K562 (cell line): ENCODE data around the gene TNFRSF6B. TPM values are rescaled to one million over a fixed set of nuclear protein-coding genes. Genes with fewer than 3 reads are reported as not detected.

Experiments
- BDP1 ChIP-seq: IDR thresholded peaks from 3 replicates; pipeline ENCODE4 v1.6.1; 2011; ENCODE audit not compliant: insufficient read length, insufficient read depth
- CBX1 ChIP-seq: sonication (generic); IDR thresholded peaks from 2 replicates; pipeline ENCODE4 v1.6.1; 2016; ENCODE audit warnings: antibody characterized with exemption, low read depth, mild to moderate bottlenecking
- EGR1 ChIP-seq: fragments of 450-650 bp; conservative IDR thresholded peaks from 2 replicates; pipeline ENCODE4 v1.6.1; 2017; ENCODE audit warnings: mild to moderate bottlenecking
- FIP1L1 ChIP-seq: fragments of 200-400 bp; formaldehyde crosslinking; IDR thresholded peaks from 2 replicates; pipeline ENCODE4 v1.6.1; 2018; ENCODE audit warnings: mild to moderate bottlenecking, low read depth, low read length; ENCODE audit not compliant: poor library complexity, severe bottlenecking
- GATAD2A ChIP-seq: fragments of 450-650 bp; IDR thresholded peaks from 2 replicates; pipeline ENCODE4 v1.6.1; 2017
- GATAD2B ChIP-seq: fragments of 450-650 bp; IDR thresholded peaks from 2 replicates; pipeline ENCODE4 v1.6.1; 2017; ENCODE audit warnings: mild to moderate bottlenecking, borderline replicate concordance
- MEF2A ChIP-seq: IDR thresholded peaks from 2 replicates; pipeline ENCODE4 v1.6.1; 2011; ENCODE audit warnings: low read depth, mild to moderate bottlenecking, low read length, moderate library complexity; ENCODE audit not compliant: control insufficient read depth
- TBL1XR1 ChIP-seq, 2 experiments: IDR thresholded peaks; 2 replicates each; pipeline ENCODE4 v1.6.1; 2012; ENCODE audit warnings: improper control_type of control experiment in 2 of 2, low read length in 2 of 2, mild to moderate bottlenecking in 1 of 2
- ZEB2 ChIP-seq: fragments of 450-650 bp; IDR thresholded peaks from 2 replicates; pipeline ENCODE4 v1.6.1; 2016
- polyA plus RNA-seq, 8 experiments: library from polyadenylated mRNA; depleted of rRNA in 4 of 8; stranded (reverse) in 5 of 8; unstranded in 3 of 8; fragments of >200 nt; fragmentation: Nextera tagmentation in 2 of 8; fragmentation: Illumina TruSeq in 1 of 8; extraction: Ambion mirVana in 2 of 8; extraction: Trizol in 1 of 8; gene quantifications; 2 replicates each; pipeline versions ENCODE4 v1.2.1 to v1.2.3, GENCODE V29; 2011 to 2014; ENCODE audit warnings: inconsistent platforms in 1 of 8, missing spikeins in 1 of 8
- total RNA-seq, 7 experiments: library from RNA; depleted of rRNA in 6 of 7; stranded (reverse); fragments of >200 nt in 6 of 7; fragmentation: Illumina TruSeq in 2 of 7; extraction: Trizol in 2 of 7; gene quantifications; 2 replicates each; pipeline versions ENCODE4 v1.2.1 to v1.2.3, GENCODE V29; 2011 to 2021; ENCODE audit warnings: low replicate concordance in 1 of 7
- TF ChIP-seq, protein P1 (sequence below): fragments of 450-650 bp; conservative IDR thresholded peaks from 2 replicates; pipeline ENCODE4 v1.6.1; 2016; ENCODE audit warnings: missing genetic modification characterization, low read depth, mild to moderate bottlenecking, control low read depth, missing compliant biosample characterization
- TF ChIP-seq, protein P2 (sequence below): fragments of 250-450 bp; sonication (Bioruptor Pico); IDR thresholded peaks from 2 replicates; pipeline ENCODE4 v1.8.0; 2021; ENCODE audit warnings: borderline replicate concordance, mild to moderate bottlenecking, moderate library complexity; ENCODE audit not compliant: poor library complexity, severe bottlenecking
- TF ChIP-seq, protein P3 (sequence below): sonication (generic); formaldehyde crosslinking; IDR thresholded peaks from 2 replicates; pipeline ENCODE4 v1.9.0; 2022; ENCODE audit warnings: mild to moderate bottlenecking, missing genetic modification reagents
- TF ChIP-seq, protein P4 (sequence below): fragments of 450-650 bp; formaldehyde crosslinking; IDR thresholded peaks from 2 replicates; pipeline ENCODE4 v1.4.0; 2020; ENCODE audit warnings: mild to moderate bottlenecking, moderate library complexity
- TF ChIP-seq, protein P5 (sequence below): fragments of 250-450 bp; sonication (Bioruptor Pico); IDR thresholded peaks from 2 replicates; pipeline ENCODE4 v1.4.0; 2020; ENCODE audit warnings: mild to moderate bottlenecking
- TF ChIP-seq, protein P6 (sequence below), 2 experiments: IDR thresholded peaks; 2 replicates each; pipeline ENCODE4 v1.6.1; 2011; ENCODE audit warnings: borderline replicate concordance in 1 of 2, control low read depth in 1 of 2, low read depth in 1 of 2, low read length in 1 of 2, mild to moderate bottlenecking in 1 of 2, mixed read lengths in 1 of 2, moderate library complexity in 1 of 2; ENCODE audit not compliant: insufficient read depth in 1 of 2, insufficient read length in 1 of 2, poor library complexity in 1 of 2, severe bottlenecking in 1 of 2; ENCODE audit errors: extremely low read depth in 1 of 2
- TF ChIP-seq, protein P7 (sequence below): fragments of 250-450 bp; sonication (Bioruptor Pico); IDR thresholded peaks from 2 replicates; pipeline ENCODE4 v1.8.0; 2021; ENCODE audit warnings: moderate library complexity, mild to moderate bottlenecking, inconsistent platforms
- TF ChIP-seq, protein P8 (sequence below): sonication (generic); formaldehyde crosslinking; IDR thresholded peaks from 2 replicates; pipeline ENCODE4 v1.4.0; 2020; ENCODE audit warnings: mild to moderate bottlenecking, missing genetic modification reagents

Gene TNFRSF6B
- total and polyA plus RNA-seq, 9 of the 15 experiments (the other 6 are each of a cell fraction or from before 2014, with no cell fraction given), result 0.10 to 3.5 (median 0.32) TPM; not detected in 6

DNA sequence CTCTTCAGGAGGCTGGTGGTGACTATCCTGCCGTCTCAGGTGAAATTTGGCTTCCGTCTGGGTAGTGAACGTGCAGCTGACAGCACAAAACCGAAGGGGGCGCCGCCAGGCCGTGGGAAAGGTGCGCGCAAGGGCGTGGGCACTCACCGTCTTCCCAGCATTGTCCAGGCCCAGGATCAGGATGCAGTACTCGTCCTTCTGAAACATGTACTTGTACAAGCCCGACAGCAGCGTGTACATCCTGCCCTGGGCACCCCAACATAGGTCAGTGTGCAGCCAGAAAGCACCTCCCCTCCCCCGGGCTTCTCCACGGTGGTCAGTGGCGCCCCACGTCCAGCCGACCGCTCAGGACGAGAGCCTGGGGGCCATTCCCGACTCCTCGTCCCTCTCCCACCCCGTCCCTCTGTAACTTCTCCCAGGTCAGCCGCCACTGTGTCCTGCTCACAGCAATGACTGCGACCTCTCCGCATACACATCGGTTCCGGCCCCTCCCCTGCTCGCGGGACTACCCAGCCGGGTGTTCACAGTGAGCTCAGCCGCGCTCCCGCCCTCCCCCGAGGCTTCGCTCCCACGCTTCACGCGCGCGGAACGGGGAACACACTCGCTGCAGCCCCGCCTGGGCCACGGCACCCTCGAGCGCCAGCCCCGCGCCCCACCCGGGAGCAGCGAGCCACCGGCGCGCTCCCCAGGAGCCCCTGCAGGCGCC, 10.6 kb downstream of the TNFRSF6B start (continued):
- TF ChIP-seq, protein P1, sequence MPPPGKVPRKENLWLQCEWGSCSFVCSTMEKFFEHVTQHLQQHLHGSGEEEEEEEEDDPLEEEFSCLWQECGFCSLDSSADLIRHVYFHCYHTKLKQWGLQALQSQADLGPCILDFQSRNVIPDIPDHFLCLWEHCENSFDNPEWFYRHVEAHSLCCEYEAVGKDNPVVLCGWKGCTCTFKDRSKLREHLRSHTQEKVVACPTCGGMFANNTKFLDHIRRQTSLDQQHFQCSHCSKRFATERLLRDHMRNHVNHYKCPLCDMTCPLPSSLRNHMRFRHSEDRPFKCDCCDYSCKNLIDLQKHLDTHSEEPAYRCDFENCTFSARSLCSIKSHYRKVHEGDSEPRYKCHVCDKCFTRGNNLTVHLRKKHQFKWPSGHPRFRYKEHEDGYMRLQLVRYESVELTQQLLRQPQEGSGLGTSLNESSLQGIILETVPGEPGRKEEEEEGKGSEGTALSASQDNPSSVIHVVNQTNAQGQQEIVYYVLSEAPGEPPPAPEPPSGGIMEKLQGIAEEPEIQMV (tag), result no peak
- TF ChIP-seq EGR1 (peak; percentile 33; the same call in 1 of the 2 replicates), MEF2A (no peak), GATAD2A (0 out of 2 replicates have a peak, but pooled peaks have one; percentile 41), FIP1L1 (no peak), BDP1 (no peak), GATAD2B (no peak), ZEB2 (no peak), TBL1XR1 (IDR thresholded peaks at IDR 0.05; ENCODE audit: low read length in 2 of 2) (no peak), CBX1 (no peak)
- TF ChIP-seq, protein P2, sequence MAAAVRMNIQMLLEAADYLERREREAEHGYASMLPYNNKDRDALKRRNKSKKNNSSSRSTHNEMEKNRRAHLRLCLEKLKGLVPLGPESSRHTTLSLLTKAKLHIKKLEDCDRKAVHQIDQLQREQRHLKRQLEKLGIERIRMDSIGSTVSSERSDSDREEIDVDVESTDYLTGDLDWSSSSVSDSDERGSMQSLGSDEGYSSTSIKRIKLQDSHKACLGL (CRISPR knock-in tag), result no peak
- TF ChIP-seq, protein P3, sequence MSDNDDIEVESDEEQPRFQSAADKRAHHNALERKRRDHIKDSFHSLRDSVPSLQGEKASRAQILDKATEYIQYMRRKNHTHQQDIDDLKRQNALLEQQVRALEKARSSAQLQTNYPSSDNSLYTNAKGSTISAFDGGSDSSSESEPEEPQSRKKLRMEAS (CRISPR knock-in tag), result 0 out of 2 replicates have a peak, but pooled peaks have one; percentile 8
- TF ChIP-seq, protein P4, sequence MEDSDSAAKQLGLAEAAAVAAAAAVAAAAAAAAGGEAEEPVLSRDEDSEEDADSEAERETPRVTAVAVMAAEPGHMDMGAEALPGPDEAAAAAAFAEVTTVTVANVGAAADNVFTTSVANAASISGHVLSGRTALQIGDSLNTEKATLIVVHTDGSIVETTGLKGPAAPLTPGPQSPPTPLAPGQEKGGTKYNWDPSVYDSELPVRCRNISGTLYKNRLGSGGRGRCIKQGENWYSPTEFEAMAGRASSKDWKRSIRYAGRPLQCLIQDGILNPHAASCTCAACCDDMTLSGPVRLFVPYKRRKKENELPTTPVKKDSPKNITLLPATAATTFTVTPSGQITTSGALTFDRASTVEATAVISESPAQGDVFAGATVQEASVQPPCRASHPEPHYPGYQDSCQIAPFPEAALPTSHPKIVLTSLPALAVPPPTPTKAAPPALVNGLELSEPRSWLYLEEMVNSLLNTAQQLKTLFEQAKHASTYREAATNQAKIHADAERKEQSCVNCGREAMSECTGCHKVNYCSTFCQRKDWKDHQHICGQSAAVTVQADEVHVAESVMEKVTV (CRISPR knock-in tag), result peak; percentile 58; the same call in 1 of the 2 replicates
- TF ChIP-seq, protein P5, sequence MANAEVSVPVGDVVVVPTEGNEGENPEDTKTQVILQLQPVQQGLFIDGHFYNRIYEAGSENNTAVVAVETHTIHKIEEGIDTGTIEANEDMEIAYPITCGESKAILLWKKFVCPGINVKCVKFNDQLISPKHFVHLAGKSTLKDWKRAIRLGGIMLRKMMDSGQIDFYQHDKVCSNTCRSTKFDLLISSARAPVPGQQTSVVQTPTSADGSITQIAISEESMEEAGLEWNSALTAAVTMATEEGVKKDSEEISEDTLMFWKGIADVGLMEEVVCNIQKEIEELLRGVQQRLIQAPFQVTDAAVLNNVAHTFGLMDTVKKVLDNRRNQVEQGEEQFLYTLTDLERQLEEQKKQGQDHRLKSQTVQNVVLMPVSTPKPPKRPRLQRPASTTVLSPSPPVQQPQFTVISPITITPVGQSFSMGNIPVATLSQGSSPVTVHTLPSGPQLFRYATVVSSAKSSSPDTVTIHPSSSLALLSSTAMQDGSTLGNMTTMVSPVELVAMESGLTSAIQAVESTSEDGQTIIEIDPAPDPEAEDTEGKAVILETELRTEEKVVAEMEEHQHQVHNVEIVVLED (CRISPR knock-in tag), result no peak
- TF ChIP-seq, protein P6, sequence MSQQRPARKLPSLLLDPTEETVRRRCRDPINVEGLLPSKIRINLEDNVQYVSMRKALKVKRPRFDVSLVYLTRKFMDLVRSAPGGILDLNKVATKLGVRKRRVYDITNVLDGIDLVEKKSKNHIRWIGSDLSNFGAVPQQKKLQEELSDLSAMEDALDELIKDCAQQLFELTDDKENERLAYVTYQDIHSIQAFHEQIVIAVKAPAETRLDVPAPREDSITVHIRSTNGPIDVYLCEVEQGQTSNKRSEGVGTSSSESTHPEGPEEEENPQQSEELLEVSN (IDR thresholded peaks at IDR 0.05; ENCODE audit: borderline replicate concordance in 1 of 2, extremely low read depth in 1 of 2, insufficient read depth in 1 of 2, insufficient read length in 1 of 2, low read depth in 1 of 2, low read length in 1 of 2, poor library complexity in 1 of 2, severe bottlenecking in 1 of 2), result peak in 1 of 2 experiments; percentile 59
- TF ChIP-seq, protein P7, sequence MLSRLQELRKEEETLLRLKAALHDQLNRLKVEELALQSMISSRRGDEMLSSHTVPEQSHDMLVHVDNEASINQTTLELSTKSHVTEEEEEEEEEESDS (CRISPR knock-in tag), result no peak
- TF ChIP-seq, protein P8, sequence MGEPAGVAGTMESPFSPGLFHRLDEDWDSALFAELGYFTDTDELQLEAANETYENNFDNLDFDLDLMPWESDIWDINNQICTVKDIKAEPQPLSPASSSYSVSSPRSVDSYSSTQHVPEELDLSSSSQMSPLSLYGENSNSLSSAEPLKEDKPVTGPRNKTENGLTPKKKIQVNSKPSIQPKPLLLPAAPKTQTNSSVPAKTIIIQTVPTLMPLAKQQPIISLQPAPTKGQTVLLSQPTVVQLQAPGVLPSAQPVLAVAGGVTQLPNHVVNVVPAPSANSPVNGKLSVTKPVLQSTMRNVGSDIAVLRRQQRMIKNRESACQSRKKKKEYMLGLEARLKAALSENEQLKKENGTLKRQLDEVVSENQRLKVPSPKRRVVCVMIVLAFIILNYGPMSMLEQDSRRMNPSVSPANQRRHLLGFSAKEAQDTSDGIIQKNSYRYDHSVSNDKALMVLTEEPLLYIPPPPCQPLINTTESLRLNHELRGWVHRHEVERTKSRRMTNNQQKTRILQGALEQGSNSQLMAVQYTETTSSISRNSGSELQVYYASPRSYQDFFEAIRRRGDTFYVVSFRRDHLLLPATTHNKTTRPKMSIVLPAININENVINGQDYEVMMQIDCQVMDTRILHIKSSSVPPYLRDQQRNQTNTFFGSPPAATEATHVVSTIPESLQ (CRISPR knock-in tag), result no peak
